Measurements from ENCODE around the gene IDNK.

DNA sequence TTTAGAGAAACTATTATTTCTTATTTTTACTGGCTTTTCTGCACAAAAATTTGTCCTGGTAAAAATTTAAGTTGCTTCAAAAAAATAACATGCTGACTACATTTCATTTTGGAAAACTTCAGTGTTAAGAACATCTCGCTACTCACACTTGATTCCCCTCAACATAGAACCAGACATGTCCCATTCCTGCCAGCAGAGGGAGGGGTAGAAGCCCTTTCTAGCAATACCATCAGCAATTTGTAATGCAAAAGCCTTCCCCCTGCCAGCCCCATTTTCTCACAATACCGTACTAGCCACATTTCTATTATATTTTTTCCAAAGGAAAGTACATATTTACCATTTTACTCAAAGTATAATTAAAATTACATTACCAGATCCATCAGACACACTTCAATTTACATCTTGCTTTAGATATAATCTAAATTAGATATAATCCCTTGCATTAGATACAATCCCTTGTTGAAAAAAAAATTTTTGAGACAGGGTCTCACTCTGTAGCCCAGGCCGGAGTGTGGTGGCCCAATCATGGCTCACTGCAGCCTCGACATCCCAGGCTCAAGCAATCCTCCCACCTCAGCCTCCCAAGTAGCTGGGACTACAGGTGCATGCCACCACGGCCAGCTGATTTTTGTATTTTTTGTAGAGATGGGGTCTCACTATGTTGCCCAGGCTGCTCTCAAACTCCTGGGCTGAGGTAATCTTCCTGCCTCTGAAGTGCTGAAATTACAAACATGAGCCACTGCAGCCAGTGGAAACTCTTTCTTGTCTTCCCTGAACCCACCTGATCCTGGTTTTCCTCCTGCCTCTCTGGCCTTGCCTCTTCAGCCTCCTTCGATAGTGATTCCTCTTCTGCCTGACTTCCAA, 39.6 kb upstream of the IDNK start:
- TF ChIP-seq CTCF (IDR thresholded peaks at IDR 0.05 in 2 of 3, conservative IDR thresholded peaks at IDR 0.05 in 1 of 3; ENCODE audit: control insufficient read depth in 2 of 3, extremely low read depth in 1 of 3, insufficient read depth in 1 of 3, low read depth in 3 of 3, low read length in 3 of 3) (peak; percentile 54 to 65 (median 56); a peak in 5 of 6 replicates), SIX5 (IDR thresholded peaks at IDR 0.05; ENCODE audit: low read depth, low read length, severe bottlenecking) (no peak), REST (IDR thresholded peaks at IDR 0.05; ENCODE audit: low read depth, low read length) (no peak), IRF4 (IDR thresholded peaks at IDR 0.05; ENCODE audit: low read depth, low read length) (no peak), CEBPB (IDR thresholded peaks at IDR 0.05; ENCODE audit: borderline replicate concordance in 1 of 2, low read depth in 2 of 2, low read length in 2 of 2) (no peak), ATF7 (IDR thresholded peaks at IDR 0.05; ENCODE audit: low read depth) (no peak), POLR2A (IDR thresholded peaks at IDR 0.05; ENCODE audit: low read depth, low read length) (no peak), EZH2 (IDR thresholded peaks at IDR 0.05; ENCODE audit: borderline replicate concordance, control insufficient read depth, low read depth, low read length) (no peak), SIN3A (IDR thresholded peaks at IDR 0.05; ENCODE audit: low read depth, low read length) (no peak), PAX8 (IDR thresholded peaks at IDR 0.05) (no peak), ZSCAN29 (IDR thresholded peaks at IDR 0.05) (no peak), PRDM15 (CRISPR knock-in tag; IDR thresholded peaks at IDR 0.05) (no peak)
- TF ChIP-seq, protein P1, sequence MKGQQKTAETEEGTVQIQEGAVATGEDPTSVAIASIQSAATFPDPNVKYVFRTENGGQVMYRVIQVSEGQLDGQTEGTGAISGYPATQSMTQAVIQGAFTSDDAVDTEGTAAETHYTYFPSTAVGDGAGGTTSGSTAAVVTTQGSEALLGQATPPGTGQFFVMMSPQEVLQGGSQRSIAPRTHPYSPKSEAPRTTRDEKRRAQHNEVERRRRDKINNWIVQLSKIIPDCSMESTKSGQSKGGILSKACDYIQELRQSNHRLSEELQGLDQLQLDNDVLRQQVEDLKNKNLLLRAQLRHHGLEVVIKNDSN (IDR thresholded peaks at IDR 0.05; ENCODE audit: borderline replicate concordance, extremely low read length, insufficient read depth, low read depth, low read length), result no peak
